Common myeloid progenitor, CD34-positive (primary cell): ENCODE data around the gene AGT.

Experiments used
- CTCF ChIA-PET: fragments of 350-600 bp; sonication (Branson Sonifier 250); formaldehyde crosslinking; loops from one replicate; lab custom pipeline; 2021; ENCODE audit warnings: antibody characterized with exemption; lab: Charles Lee
- POLR2A ChIA-PET: fragments of 350-600 bp; sonication (Branson Sonifier 250); formaldehyde crosslinking; loops from one replicate; lab custom pipeline; 2021; ENCODE audit warnings: antibody characterized with exemption; lab: Charles Lee
- DNase-seq, 3 donors: peaks; one replicate each; pipeline versions ENCODE4 v3.0.0 to v3.0.0-alpha.2; 2013
- H3K27ac ChIP-seq, 2 experiments: 1 replicate in 1 of 2; 2 replicates in 1 of 2; pipeline ENCODE4 v1.7.0; 2013; ENCODE audit warnings: inconsistent platforms in 2 of 2, low read length in 2 of 2, mild to moderate bottlenecking in 2 of 2, low read depth in 1 of 2, moderate library complexity in 1 of 2; ENCODE audit not compliant: severe bottlenecking in 2 of 2, insufficient read depth in 1 of 2, poor library complexity in 1 of 2
- H3K27me3 ChIP-seq, 5 experiments: replicated peaks in 2 of 5; 1 replicate in 3 of 5; 2 replicates in 2 of 5; pipeline versions ENCODE4 v1.6.1 to v1.7.0; 2013; ENCODE audit warnings: low read length in 4 of 5, mild to moderate bottlenecking in 2 of 5, moderate library complexity in 2 of 5, inconsistent platforms in 1 of 5; ENCODE audit not compliant: insufficient read depth in 5 of 5, control insufficient read depth in 4 of 5
- H3K36me3 ChIP-seq, 4 experiments: 1 replicate in 2 of 4; 2 replicates in 2 of 4; pipeline versions ENCODE4 v1.6.1 to v1.7.0; 2013; ENCODE audit warnings: low read length in 3 of 4, control low read depth in 1 of 4, mild to moderate bottlenecking in 1 of 4; ENCODE audit not compliant: control insufficient read depth in 4 of 4, insufficient read depth in 4 of 4
- H3K4me1 ChIP-seq, 4 experiments: 1 replicate in 3 of 4; 2 replicates in 1 of 4; pipeline versions ENCODE4 v1.6.1 to v1.7.1; 2013; ENCODE audit warnings: low read length in 3 of 4, mild to moderate bottlenecking in 3 of 4, control low read depth in 1 of 4, inconsistent platforms in 1 of 4, moderate library complexity in 1 of 4; ENCODE audit not compliant: control insufficient read depth in 4 of 4, insufficient read depth in 4 of 4; ENCODE audit errors: control extremely low read depth in 1 of 4
- H3K4me3 ChIP-seq, 7 experiments: 1 replicate in 4 of 7; 2 replicates in 3 of 7; pipeline versions ENCODE4 v1.5.1 to v1.7.0; 2013; ENCODE audit warnings: mild to moderate bottlenecking in 7 of 7, low read length in 6 of 7, moderate library complexity in 6 of 7, inconsistent platforms in 2 of 7, low read depth in 2 of 7, control low read depth in 1 of 7; ENCODE audit not compliant: insufficient read depth in 4 of 7, control insufficient read depth in 1 of 7; ENCODE audit errors: extremely low read depth in 1 of 7
- H3K9me3 ChIP-seq, 5 experiments: 1 replicate in 4 of 5; 2 replicates in 1 of 5; pipeline versions ENCODE4 v1.6.1 to v1.7.1; 2013; ENCODE audit warnings: low read length in 4 of 5, mild to moderate bottlenecking in 2 of 5, inconsistent platforms in 1 of 5, low read depth in 1 of 5, moderate library complexity in 1 of 5; ENCODE audit not compliant: control insufficient read depth in 4 of 5, insufficient read depth in 2 of 5; ENCODE audit errors: control extremely low read depth in 1 of 5
- WGBS: methylation state at CpG from one replicate; pipeline ENCODE4 v1.1.5; 2013; ENCODE audit not compliant: insufficient coverage; 5-methylcytosine and 5-hydroxymethylcytosine counted together

Gene AGT

DNA sequence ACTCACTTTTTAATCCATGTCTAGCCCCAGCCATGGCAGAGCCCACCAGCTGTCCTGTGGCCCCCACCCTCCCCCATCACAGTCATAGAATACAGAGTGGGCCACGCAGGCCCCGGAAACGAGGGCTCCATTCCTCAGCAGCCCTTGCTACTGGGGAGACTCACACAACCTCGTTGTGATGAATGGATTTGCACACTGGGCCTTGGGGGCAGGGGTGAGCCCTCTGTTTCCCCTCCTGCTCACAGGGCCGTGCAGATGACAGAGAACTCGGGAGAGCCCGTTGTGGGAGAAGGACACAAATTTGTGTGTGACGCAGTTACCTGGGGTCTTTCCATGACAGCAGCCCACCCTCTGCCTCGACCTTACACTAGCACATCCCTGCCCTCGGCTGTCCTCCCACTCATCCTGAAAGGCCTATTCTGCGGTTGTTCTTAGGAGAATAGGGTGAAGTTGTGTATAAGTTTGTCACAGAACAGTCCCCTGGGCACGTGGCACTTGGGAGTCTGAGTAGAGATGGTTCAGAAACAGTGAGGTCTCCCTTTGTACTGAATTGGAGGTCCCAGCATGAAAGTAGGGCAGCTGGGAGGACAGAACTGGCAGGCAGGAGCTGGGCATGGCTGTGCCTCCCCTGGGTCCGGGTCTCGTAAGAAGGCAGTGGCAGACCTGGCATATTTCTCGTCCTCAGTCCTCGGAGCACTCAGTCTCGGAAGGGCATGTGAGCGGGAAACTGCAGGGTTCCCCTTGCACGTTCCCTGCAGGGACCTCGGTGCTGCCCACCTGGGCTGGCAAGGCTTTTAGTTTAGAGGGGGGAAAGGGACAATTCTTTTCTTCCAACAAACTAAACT, 6.8 kb downstream of the AGT start:
- 96% methylated on average over 13 of the region's 20 CpGs for WGBS

DNA sequence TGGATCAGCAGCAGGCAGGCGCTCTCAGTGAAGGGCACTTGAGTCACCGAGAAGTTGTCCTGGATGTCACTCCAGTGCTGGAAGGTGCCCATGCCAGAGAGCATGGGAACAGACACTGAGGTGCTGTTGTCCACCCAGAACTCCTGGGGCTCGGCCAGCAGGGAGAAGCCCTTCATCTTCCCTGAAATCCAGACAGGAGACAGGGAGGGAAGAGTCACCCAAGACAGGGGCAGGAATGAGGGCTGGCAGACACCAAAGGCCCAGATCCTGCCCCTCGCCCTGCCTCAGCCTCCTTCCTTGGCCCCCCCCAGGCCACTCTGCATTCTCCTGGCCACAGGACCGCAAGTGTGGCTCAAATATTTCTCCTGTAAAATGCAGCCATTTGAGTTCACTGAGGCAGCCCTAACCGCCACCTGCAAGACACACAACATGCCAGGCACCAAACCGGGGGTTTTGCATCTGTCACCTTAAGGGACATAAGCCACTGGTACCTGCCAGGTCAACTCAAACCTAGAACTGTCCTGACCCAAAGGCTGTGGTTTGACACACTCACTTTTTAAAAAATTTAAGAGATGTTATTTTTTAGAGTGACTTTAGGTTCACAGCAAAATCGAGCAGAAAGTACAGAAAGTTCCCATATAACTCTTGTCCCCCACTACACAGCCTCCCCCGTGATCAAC, 7.8 kb downstream of the AGT start:
- DNase-seq: no peak
- POLR2A ChIA-PET: no interaction called here
- 96% methylated on average over 7 of the region's 9 CpGs for WGBS
- Histone ChIP-seq H3K4me3 (no peak overlapping the region), H3K27me3 (peaks cover 0 to 5% (median 0%) of the 10 kb centered on the region in 5 experiments), H3K27ac (no peak overlapping the region), H3K36me3 (no peaks in the 10 kb centered on the region), H3K9me3 (no peaks in the 10 kb centered on the region), H3K4me1 (peaks cover 0 to 14% (median 11%) of the 10 kb centered on the region in 4 experiments)
- CTCF ChIA-PET: no interaction called here

More for the DNA sequence above, 6.8 kb downstream of the AGT start:
- Histone ChIP-seq H3K4me1 (peaks cover 0 to 14% (median 11%) of the 10 kb centered on the region in 4 experiments), H3K4me3 (no peak overlapping the region), H3K27ac (no peak overlapping the region), H3K36me3 (no peaks in the 10 kb centered on the region), H3K9me3 (no peaks in the 10 kb centered on the region), H3K27me3 (peaks cover 0 to 5% (median 0%) of the 10 kb centered on the region in 5 experiments)
- POLR2A ChIA-PET: no interaction called here
- DNase-seq: no peak
- CTCF ChIA-PET: no interaction called here

DNA sequence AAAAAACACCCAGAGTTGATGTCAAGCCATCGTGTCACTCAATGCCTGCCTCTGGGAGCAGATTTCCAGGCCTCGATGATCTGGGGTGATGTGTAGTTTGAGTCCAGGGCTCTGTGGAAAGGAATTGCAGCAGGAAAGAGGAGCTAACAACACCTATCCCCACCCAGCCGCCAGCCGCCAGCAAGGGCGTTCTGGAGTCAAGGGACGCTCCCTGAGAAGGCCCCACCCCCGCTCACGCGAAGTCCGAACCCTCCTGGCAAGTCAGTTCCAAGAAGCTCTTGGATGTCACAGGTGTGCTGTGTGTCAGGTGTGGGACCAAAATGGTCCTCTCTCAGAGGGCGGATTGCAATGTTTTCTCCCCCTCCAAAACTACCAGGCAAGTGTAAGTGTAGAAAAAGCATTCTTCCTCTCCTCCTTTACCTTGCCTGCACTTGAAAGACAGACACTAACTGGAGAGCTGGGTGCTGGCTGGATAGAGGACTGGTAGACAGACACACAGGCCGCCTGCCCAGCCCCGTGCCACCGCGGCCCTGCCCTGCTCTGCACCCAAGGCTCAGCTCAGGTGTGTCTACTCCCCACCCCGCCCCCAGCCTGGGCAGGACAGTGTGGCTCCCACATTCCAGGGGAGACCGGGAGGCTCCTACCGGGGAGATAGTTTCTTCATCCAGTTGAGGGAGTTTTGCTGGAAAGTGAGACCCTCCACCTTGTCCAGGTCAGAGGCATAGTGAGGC, 8.5 kb downstream of the AGT start:
- H3K9me3 ChIP-seq: no peaks in the 10 kb centered on the region
- POLR2A ChIA-PET: no interaction called here
- no peaks in the 10 kb centered on the region for H3K36me3 ChIP-seq
- CTCF ChIA-PET: no interaction called here
- no peak for DNase-seq
- 99% methylated on average over 13 of the region's 18 CpGs for WGBS
- H3K4me3 ChIP-seq: no peak overlapping the region
- H3K27me3 ChIP-seq: peaks cover 0 to 4% (median 0%) of the 10 kb centered on the region in 5 experiments
- no peak overlapping the region for H3K27ac ChIP-seq
- H3K4me1 ChIP-seq: peaks cover 0 to 14% (median 11%) of the 10 kb centered on the region in 4 experiments

DNA sequence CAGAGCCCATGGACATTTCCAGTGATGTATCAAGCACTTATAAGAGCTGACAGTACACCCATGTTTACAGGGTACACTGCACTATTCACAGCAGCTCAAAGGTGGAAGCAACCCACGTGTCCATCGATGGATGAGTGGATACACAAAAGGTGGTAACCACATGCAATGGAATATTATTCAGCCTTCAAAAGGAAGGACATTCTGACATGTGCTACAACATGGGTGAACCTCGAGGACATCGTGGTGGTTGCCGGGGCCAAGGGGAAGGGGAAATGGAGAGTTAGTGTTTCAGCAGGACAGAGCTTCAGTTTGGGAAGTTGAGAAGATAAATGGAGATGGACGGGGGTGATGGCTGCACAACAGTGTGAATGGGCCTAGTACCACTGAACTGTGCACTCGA, 9.1 kb downstream of the AGT start:
- ChIA-PET POLR2A (no interaction called here), CTCF (no interaction called here)
- no peak overlapping the region for H3K4me3 ChIP-seq
- no peaks in the 10 kb centered on the region for H3K36me3 ChIP-seq
- no peaks in the 10 kb centered on the region for H3K9me3 ChIP-seq
- no peak for DNase-seq
- 91% methylated on average over 6 of the region's 7 CpGs for whole genome bisulfite sequencing
- peaks cover 0 to 14% (median 11%) of the 10 kb centered on the region in 4 experiments for H3K4me1 ChIP-seq
- peaks cover 0 to 4% (median 0%) of the 10 kb centered on the region in 5 experiments for H3K27me3 ChIP-seq
- no peak overlapping the region for H3K27ac ChIP-seq

DNA sequence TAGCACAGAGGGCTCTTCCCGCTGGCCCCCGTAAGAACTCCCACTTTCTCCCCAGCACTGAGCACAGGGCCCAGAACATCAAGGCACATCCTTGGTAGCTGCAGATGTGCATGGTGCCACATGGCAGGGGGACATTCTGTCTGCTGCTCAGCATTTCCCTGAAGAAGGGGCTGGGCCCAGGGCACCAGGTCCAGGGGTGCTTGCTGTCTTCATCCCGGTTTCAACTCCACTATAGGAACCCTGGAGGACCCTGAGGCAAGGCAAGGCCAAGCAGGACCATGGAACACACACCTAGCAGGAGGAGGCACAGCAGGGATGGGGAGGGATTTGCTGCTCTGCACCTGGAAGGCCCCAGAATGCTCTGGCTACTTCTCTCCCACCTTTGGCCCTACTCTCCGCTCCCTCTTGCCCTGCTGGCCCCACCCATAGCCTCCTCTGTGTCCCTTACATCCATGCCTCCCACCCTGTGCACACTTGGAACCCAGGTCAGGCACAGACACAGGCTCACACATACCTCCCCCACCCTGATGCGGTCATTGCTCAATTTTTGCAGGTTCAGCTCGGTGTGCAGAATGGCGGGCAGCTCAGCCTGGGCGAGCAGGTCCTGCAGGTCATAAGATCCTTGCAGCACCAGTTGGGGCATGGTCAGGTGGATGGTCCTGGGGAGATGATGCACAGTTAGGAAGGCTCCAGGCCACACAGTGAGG, 10.1 kb downstream of the AGT start:
- POLR2A ChIA-PET: no interaction called here
- Histone ChIP-seq H3K4me1 (peaks cover 0 to 14% (median 11%) of the 10 kb centered on the region in 4 experiments), H3K27ac (no peak overlapping the region), H3K9me3 (no peaks in the 10 kb centered on the region), H3K36me3 (no peaks in the 10 kb centered on the region), H3K4me3 (no peak overlapping the region), H3K27me3 (peaks cover 0 to 4% (median 0%) of the 10 kb centered on the region in 5 experiments)
- CTCF ChIA-PET: no interaction called here
- WGBS: 100% methylated on average over 5 of the region's 8 CpGs
- no peak for DNase-seq

DNA sequence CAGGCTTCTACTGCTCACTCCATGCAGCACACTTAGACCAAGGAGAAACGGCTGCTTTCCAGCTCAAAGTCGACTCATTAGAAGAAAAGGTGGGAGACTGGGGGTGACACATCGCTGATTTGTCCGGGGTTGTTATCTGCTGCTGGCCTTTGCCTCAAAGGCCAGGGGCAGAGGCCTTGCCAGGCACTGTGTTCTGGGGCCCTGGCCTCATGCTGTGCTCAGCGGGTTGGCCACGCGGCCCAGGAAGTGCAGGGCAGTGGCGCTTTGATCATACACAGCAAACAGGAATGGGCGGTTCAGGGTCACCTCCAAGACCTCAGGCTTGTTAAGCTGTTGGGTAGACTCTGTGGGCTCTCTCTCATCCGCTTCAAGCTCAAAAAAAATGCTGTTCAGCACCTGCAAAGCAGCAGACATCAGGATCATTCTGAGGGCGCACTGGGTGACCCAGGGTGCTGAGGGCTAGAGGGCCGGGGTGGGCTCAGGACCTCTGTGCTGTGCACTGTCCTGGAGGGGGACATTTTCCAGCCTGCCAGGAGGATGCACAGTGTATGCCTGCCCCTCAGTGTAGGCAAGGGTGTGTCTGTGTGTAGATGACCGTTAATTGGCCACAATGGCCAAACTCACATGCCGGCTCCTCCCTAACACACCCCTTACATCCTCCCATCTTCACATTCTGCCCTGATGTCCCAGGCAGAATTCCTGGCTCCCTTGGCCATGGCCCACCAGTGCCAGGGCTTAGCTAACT, 10.8 kb downstream of the AGT start:
- CTCF ChIA-PET: interaction anchor here (1.2 kb wide), 1 partner anchor 16 kb away, joined by 3 read pairs; no protein-coding TSS in a partner anchor
- H3K9me3 ChIP-seq: no peaks in the 10 kb centered on the region
- no peak overlapping the region for H3K27ac ChIP-seq
- peaks cover 0 to 7% (median 0%) of the 10 kb centered on the region in 5 experiments for H3K27me3 ChIP-seq
- H3K4me3 ChIP-seq: no peak overlapping the region
- H3K36me3 ChIP-seq: no peaks in the 10 kb centered on the region
- POLR2A ChIA-PET: no interaction called here
- 90% methylated on average over 11 of the region's 14 CpGs for WGBS
- peaks cover 0 to 9% (median 9%) of the 10 kb centered on the region in 4 experiments for H3K4me1 ChIP-seq
- DNase-seq: no peak
